Activated CD4-positive, alpha-beta memory T cell treated with anti-CD3 and anti-CD28 coated beads for 36 hours (primary cell): ENCODE results near the gene FYN. TPM values are rescaled to one million over a fixed set of nuclear protein-coding genes. Genes with fewer than 3 reads are reported as not detected.

Source experiments
- CTCF ChIA-PET: fragments of 350-600 bp; sonication (Branson Sonifier 250); formaldehyde crosslinking; loops from one replicate; lab custom pipeline; 2021; ENCODE audit warnings: antibody characterized with exemption, inconsistent platforms; lab: Charles Lee
- POLR2A ChIA-PET: fragments of 350-600 bp; sonication (Branson Sonifier 250); formaldehyde crosslinking; loops from one replicate; lab custom pipeline; 2021; ENCODE audit warnings: antibody characterized with exemption; lab: Charles Lee
- DNase-seq: peaks from one replicate; pipeline ENCODE4 v3.0.0-alpha.2; 2020
- H3K27ac Mint-ChIP-seq: one replicate; pipeline ENCODE4 v1.8.0; 2021; ENCODE audit warnings: mixed read lengths
- H3K27me3 Mint-ChIP-seq: one replicate; pipeline ENCODE4 v1.8.0; 2021; ENCODE audit warnings: mixed read lengths
- H3K36me3 Mint-ChIP-seq: one replicate; pipeline ENCODE4 v1.8.0; 2021; ENCODE audit warnings: mixed read lengths
- H3K4me1 Mint-ChIP-seq: one replicate; pipeline ENCODE4 v1.8.0; 2021; ENCODE audit warnings: low read depth, mixed read lengths
- H3K4me3 Mint-ChIP-seq: one replicate; pipeline ENCODE4 v1.8.0; 2021; ENCODE audit warnings: mild to moderate bottlenecking, mixed read lengths
- H3K9me3 Mint-ChIP-seq: one replicate; pipeline ENCODE4 v1.8.0; 2021; ENCODE audit warnings: mixed read lengths
- intact Hi-C: fragments of 100-400 bp; cut with micrococcal nuclease; formaldehyde crosslinking; loops from one replicate; pipeline ENCODE4 v1.15.1; 2023
- total RNA-seq, 2 experiments: library from RNA; stranded (reverse); gene quantifications; one replicate each; pipeline ENCODE4 v1.2.3, GENCODE V29; 2021

FYN gene
- total RNA-seq, 2 experiments from 2014 or later: 353 to 365 TPM

GRCh38 chr6:111775145-111775922 lies 97.9 kb downstream of the FYN start:
- intact Hi-C loops: no loop called here
- Mint-ChIP-seq H3K27ac (peak overlapping the region; percentile 68), H3K4me1 (peaks cover 90% of the 10 kb centered on the region), H3K27me3 (no peaks in the 10 kb centered on the region), H3K9me3 (peaks cover 3% of the 10 kb centered on the region), H3K4me3 (no peak overlapping the region), H3K36me3 (peaks cover 50% of the 10 kb centered on the region)
- no peak for DNase-seq
- POLR2A ChIA-PET: interaction anchor here (1.6 to 3.2 kb wide), 3 partner anchors 11 to 29 kb away, joined by 4 to 21 read pairs (median 9); no protein-coding TSS in a partner anchor
- CTCF ChIA-PET: interaction anchor here (0.6 kb wide), 1 partner anchor 262 kb away, joined by 3 read pairs; no protein-coding TSS in a partner anchor

DNA sequence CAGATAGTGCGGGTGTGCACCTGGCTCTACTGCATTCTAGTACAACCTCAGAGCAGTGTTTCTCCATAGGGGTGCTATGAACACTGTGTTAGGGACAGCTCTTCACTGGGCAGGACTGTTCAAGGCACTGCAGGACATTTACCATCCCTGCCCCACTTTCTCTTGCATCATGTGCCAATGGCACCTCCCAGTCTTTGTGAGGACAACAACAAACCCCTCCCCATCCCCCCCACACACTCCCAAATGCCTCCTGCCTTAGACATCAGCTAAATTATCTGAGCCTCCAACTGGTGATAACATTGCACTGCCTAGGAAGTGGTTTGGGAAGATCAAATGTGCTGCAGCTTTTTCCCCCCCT lies 98.9 kb downstream of the FYN start:
- Mint-ChIP-seq H3K27me3 (no peaks in the 10 kb centered on the region), H3K36me3 (peaks cover 49% of the 10 kb centered on the region), H3K4me1 (peaks cover 90% of the 10 kb centered on the region), H3K4me3 (no peak overlapping the region), H3K9me3 (peaks cover 4% of the 10 kb centered on the region), H3K27ac (peak overlapping the region; percentile 72)
- intact Hi-C loops: no loop called here
- no peak for DNase-seq
- CTCF ChIA-PET: interaction anchor here (0.6 kb wide), 1 partner anchor 240 kb away, joined by 3 read pairs; no protein-coding TSS in a partner anchor
- POLR2A ChIA-PET: interaction anchor here (1.2 kb wide), 1 partner anchor 8 kb away, joined by 3 read pairs; no protein-coding TSS in a partner anchor

GRCh38 chr6:111773501-111774345 lies 99.5 kb downstream of the FYN start:
- Mint-ChIP-seq H3K4me3 (no peak overlapping the region), H3K27ac (peak overlapping the region; percentile 72), H3K4me1 (peaks cover 90% of the 10 kb centered on the region), H3K36me3 (peaks cover 49% of the 10 kb centered on the region), H3K27me3 (no peaks in the 10 kb centered on the region), H3K9me3 (peaks cover 4% of the 10 kb centered on the region)
- intact Hi-C loops: no loop called here
- DNase-seq: no peak
- ChIA-PET CTCF (interaction anchor here (0.6 kb wide), 1 partner anchor 240 kb away, joined by 3 read pairs; no protein-coding TSS in a partner anchor), POLR2A (interaction anchor here (1.2 kb wide), 1 partner anchor 8 kb away, joined by 3 read pairs; no protein-coding TSS in a partner anchor)

- H3K27me3 Mint-ChIP-seq: no peaks in the 10 kb centered on the region
- peaks cover 40% of the 10 kb centered on the region for H3K36me3 Mint-ChIP-seq
- peak overlapping the region; percentile 81 for H3K27ac Mint-ChIP-seq
- H3K4me1 Mint-ChIP-seq: peaks cover 90% of the 10 kb centered on the region
- ChIA-PET POLR2A (no interaction called here), CTCF (no interaction called here)
- intact Hi-C loops: no loop called here
- no peak for DNase-seq
- peaks cover 4% of the 10 kb centered on the region for H3K9me3 Mint-ChIP-seq
- no peak overlapping the region for H3K4me3 Mint-ChIP-seq
Observed at GRCh38 chr6:111772381-111772780, 100.9 kb downstream of the FYN start.

- intact Hi-C loops: no loop called here
- ChIA-PET CTCF (interaction anchor here (0.8 kb wide), 1 partner anchor 49 kb away, joined by 3 read pairs; no protein-coding TSS in a partner anchor), POLR2A (no interaction called here)
- peaks cover 4% of the 10 kb centered on the region for H3K9me3 Mint-ChIP-seq
- H3K36me3 Mint-ChIP-seq: peaks cover 39% of the 10 kb centered on the region
- H3K27ac Mint-ChIP-seq: peak overlapping the region; percentile 81
- H3K4me1 Mint-ChIP-seq: peaks cover 91% of the 10 kb centered on the region
- H3K27me3 Mint-ChIP-seq: no peaks in the 10 kb centered on the region
- H3K4me3 Mint-ChIP-seq: no peak overlapping the region
- no peak for DNase-seq
Observed at GRCh38 chr6:111771629-111772028, 101.6 kb downstream of the FYN start.

DNA sequence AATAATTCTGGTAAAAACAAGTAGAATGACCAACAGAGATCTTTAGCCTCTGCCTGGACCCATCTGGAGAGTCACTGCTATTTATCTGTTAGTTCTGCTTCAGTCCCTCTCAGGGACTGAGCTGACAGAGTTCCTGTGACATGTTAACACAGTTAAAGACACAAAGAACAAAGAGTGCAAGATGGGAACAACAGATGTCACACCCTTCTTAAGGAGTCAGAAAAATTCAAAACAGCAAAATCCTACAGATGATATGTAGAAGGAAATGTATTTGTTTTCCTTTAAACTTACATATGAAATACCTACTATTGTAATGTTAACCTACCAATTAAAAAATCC lies 102.2 kb downstream of the FYN start:
- Mint-ChIP-seq H3K36me3 (peaks cover 38% of the 10 kb centered on the region), H3K27me3 (no peaks in the 10 kb centered on the region), H3K27ac (peak overlapping the region; percentile 81), H3K9me3 (peaks cover 4% of the 10 kb centered on the region), H3K4me3 (no peak overlapping the region), H3K4me1 (peaks cover 91% of the 10 kb centered on the region)
- no peak for DNase-seq
- intact Hi-C loops: no loop called here
- ChIA-PET CTCF (interaction anchor here (0.8 to 1.9 kb wide), 3 partner anchors 13 to 272 kb away, joined by 3 to 7 read pairs (median 3); partner anchors contain the start of gene FYN), POLR2A (interaction anchor here (1.4 to 1.5 kb wide), 2 partner anchors 9 to 11 kb away, joined by 4 to 5 read pairs; no protein-coding TSS in a partner anchor)

- no peak overlapping the region for H3K4me3 Mint-ChIP-seq
- POLR2A ChIA-PET: interaction anchor here (0.6 to 2.2 kb wide), 5 partner anchors 9 to 68 kb away, joined by 3 to 6 read pairs (median 5); no protein-coding TSS in a partner anchor
- peaks cover 4% of the 10 kb centered on the region for H3K9me3 Mint-ChIP-seq
- H3K4me1 Mint-ChIP-seq: peaks cover 91% of the 10 kb centered on the region
- H3K36me3 Mint-ChIP-seq: peaks cover 35% of the 10 kb centered on the region
- no peaks in the 10 kb centered on the region for H3K27me3 Mint-ChIP-seq
- peak; percentile 42 for DNase-seq
- peak overlapping the region; percentile 81 for H3K27ac Mint-ChIP-seq
- intact Hi-C loops: no loop called here
- CTCF ChIA-PET: interaction anchor here (0.8 to 1.9 kb wide), 9 partner anchors 11 to 273 kb away, joined by 3 to 7 read pairs (median 3); partner anchors contain the start of gene FYN
Observed at GRCh38 chr6:111770263-111771093, 102.8 kb downstream of the FYN start.

GRCh38 chr6:111769365-111770152 lies 103.7 kb downstream of the FYN start:
- intact Hi-C loops: no loop called here
- Mint-ChIP-seq H3K4me3 (no peak overlapping the region), H3K36me3 (peaks cover 36% of the 10 kb centered on the region), H3K4me1 (peaks cover 91% of the 10 kb centered on the region), H3K27ac (peak overlapping the region; percentile 95), H3K27me3 (no peaks in the 10 kb centered on the region), H3K9me3 (peaks cover 4% of the 10 kb centered on the region)
- no peak for DNase-seq
- CTCF ChIA-PET: interaction anchor here (0.8 to 1.9 kb wide), 8 partner anchors 10 to 274 kb away, joined by 3 to 7 read pairs (median 4); no protein-coding TSS in a partner anchor
- POLR2A ChIA-PET: interaction anchor here (0.9 to 2.2 kb wide), 4 partner anchors 8 to 69 kb away, joined by 4 to 6 read pairs (median 4); no protein-coding TSS in a partner anchor

DNA sequence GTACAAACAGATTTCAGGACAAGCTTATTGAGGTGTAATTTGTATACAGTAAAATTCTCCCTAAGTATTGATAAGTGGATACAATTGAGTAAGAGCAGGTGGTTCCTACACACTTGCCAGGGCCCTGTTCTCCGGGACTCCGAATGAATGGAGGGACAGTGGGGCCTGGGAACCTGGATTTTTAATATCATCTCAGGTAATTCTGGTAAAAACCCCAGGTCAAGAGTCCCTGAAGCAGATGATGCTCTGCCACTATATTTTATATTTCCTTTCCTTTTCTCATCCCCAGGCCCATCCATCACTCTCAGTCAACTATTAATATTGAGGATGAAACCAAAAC lies 104.9 kb downstream of the FYN start:
- Mint-ChIP-seq H3K9me3 (peaks cover 4% of the 10 kb centered on the region), H3K27me3 (no peaks in the 10 kb centered on the region), H3K4me1 (peaks cover 91% of the 10 kb centered on the region), H3K4me3 (no peak overlapping the region), H3K27ac (peak overlapping the region; percentile 95), H3K36me3 (peaks cover 38% of the 10 kb centered on the region)
- CTCF ChIA-PET: no interaction called here
- POLR2A ChIA-PET: interaction anchor here (1.9 kb wide), 1 partner anchor 16 kb away, joined by 6 read pairs; no protein-coding TSS in a partner anchor
- intact Hi-C loops: no loop called here
- DNase-seq: no peak

- Mint-ChIP-seq H3K27ac (peak overlapping the region; percentile 95), H3K4me1 (peaks cover 96% of the 10 kb centered on the region), H3K4me3 (no peak overlapping the region), H3K27me3 (no peaks in the 10 kb centered on the region), H3K9me3 (peaks cover 4% of the 10 kb centered on the region), H3K36me3 (peaks cover 38% of the 10 kb centered on the region)
- ChIA-PET POLR2A (interaction anchor here (0.7 to 1.9 kb wide), 2 partner anchors 16 to 90 kb away, joined by 3 to 6 read pairs; no protein-coding TSS in a partner anchor), CTCF (interaction anchor here (1.2 kb wide), 1 partner anchor 38 kb away, joined by 4 read pairs; no protein-coding TSS in a partner anchor)
- intact Hi-C loops: no loop called here
- no peak for DNase-seq
Observed at GRCh38 chr6:111767752-111768430, 105.4 kb downstream of the FYN start.
